HepG2 (cell line): Measurements from ENCODE around the gene RABGGTA. TPM values are rescaled to one million over a fixed set of nuclear protein-coding genes. Genes with fewer than 3 reads are reported as not detected.

Source experiments
- DMAP1 ChIP-seq: IDR thresholded peaks from 2 replicates; pipeline ENCODE4 v1.6.1; 2016
- FOXJ3 ChIP-seq: sonication (generic); formaldehyde crosslinking; IDR thresholded peaks from 2 replicates; pipeline ENCODE4 v1.4.0; 2020; ENCODE audit warnings: missing genetic modification reagents, mild to moderate bottlenecking, borderline replicate concordance
- HHEX ChIP-seq: IDR thresholded peaks from 2 replicates; pipeline ENCODE4 v1.6.1; 2016; ENCODE audit warnings: control low read depth
- HNF4G ChIP-seq, 2 experiments: sonication (generic) in 1 of 2; formaldehyde crosslinking in 1 of 2; IDR thresholded peaks; 2 replicates each; pipeline versions ENCODE4 v1.4.0 to v1.6.1; 2011 to 2020; ENCODE audit warnings: borderline replicate concordance in 2 of 2, low read depth in 2 of 2, mild to moderate bottlenecking in 2 of 2, low read length in 1 of 2, missing genetic modification reagents in 1 of 2, moderate library complexity in 1 of 2
- MAZ ChIP-seq, 2 experiments: sonication (generic) in 1 of 2; formaldehyde crosslinking in 1 of 2; IDR thresholded peaks; 2 replicates each; pipeline versions ENCODE4 v1.5.0 to v1.6.1; 2012 to 2020; ENCODE audit warnings: low read depth in 2 of 2, mild to moderate bottlenecking in 2 of 2, borderline replicate concordance in 1 of 2, improper control_type of control experiment in 1 of 2, low read length in 1 of 2, missing genetic modification reagents in 1 of 2, moderate library complexity in 1 of 2
- SMAD9 ChIP-seq: sonication (generic); formaldehyde crosslinking; IDR thresholded peaks from 2 replicates; pipeline ENCODE4 v1.5.1; 2020; ENCODE audit warnings: mild to moderate bottlenecking, missing genetic modification reagents
- ZBTB14 ChIP-seq: sonication (generic); formaldehyde crosslinking; IDR thresholded peaks from 2 replicates; pipeline ENCODE4 v1.4.0; 2020; ENCODE audit warnings: missing genetic modification reagents
- ZHX2 ChIP-seq, 2 experiments: sonication (generic) in 1 of 2; formaldehyde crosslinking in 1 of 2; IDR thresholded peaks; 2 replicates each; pipeline versions ENCODE4 v1.6.1 to v1.9.0; 2014 to 2022; ENCODE audit warnings: antibody characterized with exemption in 1 of 2, borderline replicate concordance in 1 of 2, inconsistent platforms in 1 of 2, low read depth in 1 of 2, missing genetic modification reagents in 1 of 2
- ZNF225 ChIP-seq: sonication (generic); formaldehyde crosslinking; IDR thresholded peaks from 2 replicates; pipeline ENCODE4 v1.4.0; 2020; ENCODE audit warnings: mild to moderate bottlenecking, missing genetic modification reagents
- ZNF280D ChIP-seq: sonication (generic); formaldehyde crosslinking; IDR thresholded peaks from 2 replicates; pipeline ENCODE4 v1.5.1; 2020; ENCODE audit warnings: mild to moderate bottlenecking, missing genetic modification reagents
- ZNF329 ChIP-seq: sonication (generic); formaldehyde crosslinking; IDR thresholded peaks from 2 replicates; pipeline ENCODE4 v1.9.0; 2021; ENCODE audit warnings: low read depth, mild to moderate bottlenecking, missing genetic modification reagents
- ZNF710 ChIP-seq: sonication (generic); formaldehyde crosslinking; IDR thresholded peaks from 2 replicates; pipeline ENCODE4 v1.5.0; 2020; ENCODE audit warnings: mild to moderate bottlenecking, missing genetic modification reagents, borderline replicate concordance
- ZNF781 ChIP-seq: sonication (generic); formaldehyde crosslinking; IDR thresholded peaks from 2 replicates; pipeline ENCODE4 v1.5.1; 2020; ENCODE audit warnings: borderline replicate concordance, mild to moderate bottlenecking, missing genetic modification reagents; ENCODE audit errors: not compliant biosample characterization
- polyA plus RNA-seq, 8 experiments: library from polyadenylated mRNA; depleted of rRNA in 3 of 8; stranded (reverse) in 7 of 8; unstranded in 1 of 8; fragments of >200 nt; fragmentation: Illumina TruSeq in 4 of 8; extraction: Trizol in 4 of 8; gene quantifications; 2 replicates each; pipeline versions ENCODE4 v1.2.1 to v1.2.3, GENCODE V29; 2011 to 2016; ENCODE audit warnings: low read depth in 4 of 8, missing spikeins in 1 of 8, mixed read lengths in 1 of 8; ENCODE audit not compliant: insufficient read depth in 1 of 8
- total RNA-seq, 5 experiments: library from RNA; depleted of rRNA; stranded (reverse); fragments of >200 nt; fragmentation: Illumina TruSeq; extraction: Trizol; gene quantifications; 2 replicates each; pipeline ENCODE4 v1.2.3, GENCODE V29; 2016; ENCODE audit warnings: low read depth in 1 of 5

The RABGGTA gene
- total and polyA plus RNA-seq, 2 of the 13 experiments (the other 11 are each of a cell fraction or from before 2014, with no cell fraction given) = 57.9 to 90.8 TPM

GRCh38 chr14:24252289-24253124, 18.9 kb downstream of the RABGGTA start (continued):
- peak; percentile 75; the same call in 1 of the 2 replicates for TF ChIP-seq HNF4G (IDR thresholded peaks at IDR 0.05; ENCODE audit: borderline replicate concordance, low read depth, low read length)
- TF ChIP-seq HNF4G (CRISPR knock-in tag; IDR thresholded peaks at IDR 0.05; ENCODE audit: borderline replicate concordance, low read depth) = peak; percentile 90
- peak; percentile 71; the same call in 1 of the 2 replicates for TF ChIP-seq ZHX2 (IDR thresholded peaks at IDR 0.05; ENCODE audit: low read depth)
- no peak for TF ChIP-seq ZHX2 (CRISPR knock-in tag; IDR thresholded peaks at IDR 0.05; ENCODE audit: borderline replicate concordance)
- peak; percentile 58; the same call in 1 of the 2 replicates for TF ChIP-seq DMAP1 (CRISPR knock-in tag)
- peak; percentile 40; the same call in 1 of the 2 replicates for TF ChIP-seq ZNF710 (CRISPR knock-in tag)
- TF ChIP-seq ZNF225 (CRISPR knock-in tag) = peak; percentile 94
- no peak for TF ChIP-seq SMAD9 (CRISPR knock-in tag)
- peak; percentile 84 for TF ChIP-seq ZNF781 (CRISPR knock-in tag)
- TF ChIP-seq FOXJ3 (CRISPR knock-in tag) = peak; percentile 40; the same call in 1 of the 2 replicates
- peak; percentile 72; the same call in 1 of the 2 replicates for TF ChIP-seq ZNF280D (CRISPR knock-in tag)
- TF ChIP-seq HHEX (CRISPR knock-in tag) = peak; percentile 76
- TF ChIP-seq ZBTB14 (CRISPR knock-in tag) = no peak
- TF ChIP-seq ZNF329 (CRISPR knock-in tag) = peak; percentile 49; the same call in 1 of the 2 replicates
- TF ChIP-seq MAZ (IDR thresholded peaks at IDR 0.05; ENCODE audit: borderline replicate concordance, low read depth, low read length) = peak; percentile 73
- TF ChIP-seq MAZ (CRISPR knock-in tag; IDR thresholded peaks at IDR 0.05; ENCODE audit: low read depth) = no peak
